ENCODE data around the gene CLIP4. TPM values are rescaled to one million over a fixed set of nuclear protein-coding genes. Genes with fewer than 3 reads are reported as not detected.

Gene CLIP4
- total RNA-seq, 1 experiment from 2014 or later, result 25.1 TPM

GRCh38 chr2:29184531-29184930 lies 69.3 kb downstream of the CLIP4 start:
- no TSS peak for BruUV-seq (replicated peaks)
- intact Hi-C loops (cut with micrococcal nuclease), result loop anchor here (5.0 kb wide), 1 partner anchor 67 kb away; the partner anchor contains the start of gene CLIP4
- TF ChIP-seq EZH2 (IDR thresholded peaks at IDR 0.05; ENCODE audit: low read length, unreplicated experiment) (no peak), EZH2phosphoT487 (IDR thresholded peaks at IDR 0.05; ENCODE audit: borderline replicate concordance, low read length) (no peak), CTCF (conservative IDR thresholded peaks at IDR 0.05; ENCODE audit: low read depth, low read length) (no peak)
- Histone ChIP-seq H3F3A (ENCODE audit: low read length, unreplicated experiment) (no peaks in the 10 kb centered on the region), H3K9ac (ENCODE audit: low read length) (no peak overlapping the region), H4K20me1 (ENCODE audit: low read length) (0 out of 2 replicates have a peak, but pooled peaks cover 8% of the 10 kb centered on the region), H3K27me3 (ENCODE audit: low read length) (no peaks in the 10 kb centered on the region), H3K36me3 (ENCODE audit: low read depth, low read length) (no peaks in the 10 kb centered on the region), H3K27ac (ENCODE audit: low read length) (no peak overlapping the region), H3K9me3 (ENCODE audit: low read length) (no peaks in the 10 kb centered on the region), H3K9me2 (replicated peaks; ENCODE audit: low read length) (no peaks in the 10 kb centered on the region), H3K4me2 (ENCODE audit: low read length) (no peak overlapping the region), H3K79me2 (ENCODE audit: low read length) (no peaks in the 10 kb centered on the region), H3K4me3 (ENCODE audit: low read length) (no peak overlapping the region), H2AFZ (ENCODE audit: low read length) (no peak overlapping the region), H3K4me1 (ENCODE audit: insufficient read depth, low read length) (peaks cover 20% of the 10 kb centered on the region)
- POLR2A ChIA-PET (ENCODE audit: unreplicated experiment), result no interaction called here
- CTCF ChIA-PET, result no interaction called here
- DNase-seq (no peak), ATAC-seq (no peak)

- BruUV-seq (replicated peaks), result no TSS peak
- H3K4me3 ChIP-seq (ENCODE audit: low read length), result no peak overlapping the region
- no peaks in the 10 kb centered on the region for H3K36me3 ChIP-seq (ENCODE audit: low read depth, low read length)
- DNase-seq (no peak), ATAC-seq (no peak)
- TF ChIP-seq EZH2phosphoT487 (IDR thresholded peaks at IDR 0.05; ENCODE audit: borderline replicate concordance, low read length), result no peak
- no peak for TF ChIP-seq EZH2 (IDR thresholded peaks at IDR 0.05; ENCODE audit: low read length, unreplicated experiment)
- no peak for TF ChIP-seq CTCF (conservative IDR thresholded peaks at IDR 0.05; ENCODE audit: low read depth, low read length)
- H2AFZ ChIP-seq (ENCODE audit: low read length), result no peak overlapping the region
- H4K20me1 ChIP-seq (ENCODE audit: low read length), result 0 out of 2 replicates have a peak, but pooled peaks cover 8% of the 10 kb centered on the region
- H3K79me2 ChIP-seq (ENCODE audit: low read length), result no peaks in the 10 kb centered on the region
- no peaks in the 10 kb centered on the region for H3K9me3 ChIP-seq (ENCODE audit: low read length)
- ChIA-PET CTCF (no interaction called here), POLR2A (ENCODE audit: unreplicated experiment) (interaction anchor here (0.7 kb wide), 1 partner anchor 80 kb away, joined by 3 read pairs; no protein-coding TSS in a partner anchor)
- peaks cover 20% of the 10 kb centered on the region for H3K4me1 ChIP-seq (ENCODE audit: insufficient read depth, low read length)
- no peaks in the 10 kb centered on the region for H3K9me2 ChIP-seq (replicated peaks; ENCODE audit: low read length)
- H3K27me3 ChIP-seq (ENCODE audit: low read length), result no peaks in the 10 kb centered on the region
- H3K4me2 ChIP-seq (ENCODE audit: low read length), result no peak overlapping the region
- H3F3A ChIP-seq (ENCODE audit: low read length, unreplicated experiment), result no peaks in the 10 kb centered on the region
- intact Hi-C loops (cut with micrococcal nuclease), result no loop called here
- no peak overlapping the region for H3K9ac ChIP-seq (ENCODE audit: low read length)
- H3K27ac ChIP-seq (ENCODE audit: low read length), result no peak overlapping the region
Observed at GRCh38 chr2:29186817-29187216, 71.6 kb downstream of the CLIP4 start.

- Histone ChIP-seq H3K9me2 (replicated peaks; ENCODE audit: low read length) (no peaks in the 10 kb centered on the region), H3K79me2 (ENCODE audit: low read length) (no peaks in the 10 kb centered on the region), H3F3A (ENCODE audit: low read length, unreplicated experiment) (no peaks in the 10 kb centered on the region), H3K27ac (ENCODE audit: low read length) (no peak overlapping the region), H3K4me3 (ENCODE audit: low read length) (no peak overlapping the region), H3K27me3 (ENCODE audit: low read length) (no peaks in the 10 kb centered on the region), H3K36me3 (ENCODE audit: low read depth, low read length) (no peaks in the 10 kb centered on the region), H2AFZ (ENCODE audit: low read length) (no peak overlapping the region), H3K4me2 (ENCODE audit: low read length) (no peak overlapping the region), H3K4me1 (ENCODE audit: insufficient read depth, low read length) (peaks cover 13% of the 10 kb centered on the region), H3K9ac (ENCODE audit: low read length) (no peak overlapping the region), H3K9me3 (ENCODE audit: low read length) (no peaks in the 10 kb centered on the region), H4K20me1 (ENCODE audit: low read length) (0 out of 2 replicates have a peak, but pooled peaks cover 8% of the 10 kb centered on the region)
- BruUV-seq (replicated peaks), result no TSS peak
- ChIA-PET CTCF (no interaction called here), POLR2A (ENCODE audit: unreplicated experiment) (no interaction called here)
- no peak for DNase-seq
- intact Hi-C loops (cut with micrococcal nuclease), result no loop called here
- ATAC-seq, result 0 out of 2 replicates have a peak, but pooled peaks have one; percentile 25
- no peak for TF ChIP-seq EZH2 (IDR thresholded peaks at IDR 0.05; ENCODE audit: low read length, unreplicated experiment)
- no peak for TF ChIP-seq CTCF (conservative IDR thresholded peaks at IDR 0.05; ENCODE audit: low read depth, low read length)
- no peak for TF ChIP-seq EZH2phosphoT487 (IDR thresholded peaks at IDR 0.05; ENCODE audit: borderline replicate concordance, low read length)
Observed at GRCh38 chr2:29187926-29188325, 72.7 kb downstream of the CLIP4 start.
